SU-DHL-6 (cell line): ENCODE results near the gene SCN4B.

Experiments used
- CTCF ChIP-seq: fragments of 200-600 bp; sonication (generic); IDR thresholded peaks from one replicate; pipeline ENCODE4 v1.5.1; 2017; ENCODE audit warnings: antibody characterized with exemption, mild to moderate bottlenecking, low read length, moderate library complexity; ENCODE audit not compliant: insufficient read depth, poor library complexity, severe bottlenecking
- EZH2phosphoT487 ChIP-seq: fragments of 200-600 bp; sonication (generic), shearing (Covaris generic); conservative IDR thresholded peaks from 2 replicates; pipeline ENCODE4 v1.6.1; 2018; ENCODE audit warnings: mild to moderate bottlenecking, antibody characterized with exemption, low read length, moderate library complexity, mixed read lengths

DNA sequence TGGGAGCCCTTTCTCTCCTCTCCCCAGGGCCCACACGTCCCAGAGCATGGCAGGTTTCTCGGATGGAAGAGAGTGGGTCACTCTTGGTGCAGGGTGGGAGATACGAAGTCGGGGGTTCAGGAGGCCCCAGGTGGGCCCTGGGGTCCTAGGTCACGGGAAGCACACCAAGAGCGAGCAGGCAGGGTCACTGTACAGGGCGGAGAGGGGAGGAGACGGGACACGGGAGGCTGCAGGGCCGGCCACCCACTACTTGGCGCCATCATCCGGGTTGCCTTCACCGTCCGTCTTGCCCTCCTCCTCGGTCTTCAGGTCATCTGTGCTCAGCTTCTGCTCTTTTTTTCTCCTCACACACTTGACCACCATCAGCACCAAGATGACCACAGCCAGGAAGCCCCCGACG is 14.0 kb upstream of the SCN4B start:
- TF ChIP-seq EZH2phosphoT487 (no peak), CTCF (no peak)
